IMR-90 (cell line): Measurements from ENCODE around the gene MTCP1. TPM values are rescaled to one million over a fixed set of nuclear protein-coding genes. Genes with fewer than 3 reads are reported as not detected.

Source experiments
- ATAC-seq: fragments of 200-7000 bp; cut with Tn5 transposase; 2 replicates; pipeline ENCODE4 v1.9.1; 2020; ENCODE audit warnings: low read depth, mild to moderate bottlenecking, moderate library complexity
- BruUV-seq: library from RNA; stranded (reverse); fragments of 400-500 nt; replicated peaks from 2 replicates; lab custom pipeline; 2021; lab: Mats Ljungman, UMichigan
- CTCF ChIA-PET: fragments of 300-600 bp; formaldehyde crosslinking; extraction: SDS; loops from one replicate; lab custom pipeline; 2021; ENCODE audit warnings: antibody characterized with exemption; lab: Yijun Ruan, JAX
- POLR2A ChIA-PET: fragments of 300-600 bp; sonication (Branson Sonifier 250); formaldehyde crosslinking; loops from one replicate; lab custom pipeline; 2022; ENCODE audit warnings: antibody characterized with exemption; ENCODE audit not compliant: unreplicated experiment; lab: Charles Lee
- DNase-seq: peaks from one replicate; pipeline ENCODE4 v3.0.0; 2013
- H2AFZ ChIP-seq: replicated peaks from 2 replicates; pipeline ENCODE3; 2013; ENCODE audit warnings: low read length, mild to moderate bottlenecking; ENCODE audit not compliant: poor library complexity
- H2AK5ac ChIP-seq: 2 replicates; pipeline ENCODE4 v1.6.1; 2013; ENCODE audit warnings: low read depth, low read length, inconsistent platforms
- H2AK9ac ChIP-seq: replicated peaks from 2 replicates; pipeline ENCODE3; 2013; ENCODE audit warnings: mild to moderate bottlenecking, low read depth, low read length, moderate library complexity; ENCODE audit not compliant: poor library complexity
- H2BK120ac ChIP-seq: 2 replicates; pipeline ENCODE4 v1.6.1; 2013; ENCODE audit warnings: low read depth, low read length, inconsistent platforms
- H2BK15ac ChIP-seq: 3 replicates; pipeline ENCODE4 v1.6.1; 2013; ENCODE audit warnings: low read depth, low read length, inconsistent platforms
- H2BK20ac ChIP-seq: 2 replicates; pipeline ENCODE4 v1.6.1; 2013; ENCODE audit warnings: low read depth, mild to moderate bottlenecking, inconsistent platforms, low read length, moderate library complexity
- H2BK5ac ChIP-seq: 2 replicates; pipeline ENCODE4 v1.6.1; 2013; ENCODE audit warnings: mild to moderate bottlenecking, low read depth, low read length, inconsistent platforms; ENCODE audit not compliant: poor library complexity, severe bottlenecking
- H3K14ac ChIP-seq: replicated peaks from 2 replicates; pipeline ENCODE4 v1.6.1; 2013; ENCODE audit warnings: low read depth, low read length, inconsistent platforms
- H3K18ac ChIP-seq: 2 replicates; pipeline ENCODE4 v1.6.1; 2013; ENCODE audit warnings: low read depth, low read length, control low read depth
- H3K23ac ChIP-seq: 2 replicates; pipeline ENCODE4 v1.6.1; 2013; ENCODE audit warnings: low read depth, low read length, inconsistent platforms
- H3K27ac ChIP-seq: 2 replicates; pipeline ENCODE4 v1.5.1; 2013; ENCODE audit warnings: mild to moderate bottlenecking, control low read depth, low read length; ENCODE audit not compliant: insufficient read depth
- H3K27me3 ChIP-seq: 2 replicates; pipeline ENCODE4 v1.6.1; 2013; ENCODE audit warnings: low read length; ENCODE audit not compliant: control insufficient read depth, insufficient read depth
- H3K36me3 ChIP-seq: 2 replicates; pipeline ENCODE4 v1.6.1; 2013; ENCODE audit warnings: low read length, mixed read lengths; ENCODE audit not compliant: control insufficient read depth, insufficient read depth
- H3K4ac ChIP-seq: 2 replicates; pipeline ENCODE4 v1.6.1; 2013; ENCODE audit warnings: low read depth, low read length, inconsistent platforms
- H3K4me1 ChIP-seq: 2 replicates; pipeline ENCODE4 v1.6.1; 2013; ENCODE audit warnings: low read length, mixed read lengths; ENCODE audit not compliant: control insufficient read depth, insufficient read depth
- H3K4me2 ChIP-seq: 2 replicates; pipeline ENCODE4 v1.6.1; 2013; ENCODE audit warnings: low read depth, mild to moderate bottlenecking, control low read depth, low read length, moderate library complexity
- H3K4me3 ChIP-seq: 2 replicates; pipeline ENCODE4 v1.5.1; 2013; ENCODE audit warnings: low read depth, mild to moderate bottlenecking, control low read depth, low read length, moderate library complexity; ENCODE audit not compliant: insufficient read depth
- H3K56ac ChIP-seq: 2 replicates; pipeline ENCODE4 v1.6.1; 2013; ENCODE audit warnings: low read length, inconsistent platforms; ENCODE audit not compliant: insufficient read depth; ENCODE audit errors: extremely low read depth
- H3K79me1 ChIP-seq, 2 experiments: 2 replicates each; pipeline ENCODE4 v1.6.1; 2013; ENCODE audit warnings: low read length in 2 of 2, inconsistent platforms in 1 of 2, low read depth in 1 of 2
- H3K9ac ChIP-seq: 2 replicates; pipeline ENCODE4 v1.6.1; 2013; ENCODE audit warnings: low read depth, low read length, control low read depth
- H3K9me1 ChIP-seq: 2 replicates; pipeline ENCODE4 v1.6.1; 2013; ENCODE audit warnings: low read length, inconsistent platforms; ENCODE audit not compliant: insufficient read depth
- H3K9me3 ChIP-seq: 2 replicates; pipeline ENCODE4 v1.6.1; 2013; ENCODE audit warnings: low read length; ENCODE audit not compliant: control insufficient read depth, insufficient read depth
- H4K20me1 ChIP-seq: 2 replicates; pipeline ENCODE4 v1.6.1; 2013; ENCODE audit warnings: low read length, inconsistent platforms; ENCODE audit not compliant: insufficient read depth
- H4K5ac ChIP-seq: 2 replicates; pipeline ENCODE4 v1.6.1; 2013; ENCODE audit warnings: mild to moderate bottlenecking, low read depth, low read length, control low read depth
- H4K8ac ChIP-seq, 2 experiments: 2 replicates each; pipeline ENCODE4 v1.6.1; 2013; ENCODE audit warnings: low read depth in 2 of 2, low read length in 2 of 2, control low read depth in 1 of 2, inconsistent platforms in 1 of 2
- H4K91ac ChIP-seq: 2 replicates; pipeline ENCODE4 v1.6.1; 2013; ENCODE audit warnings: low read depth, low read length, inconsistent platforms; ENCODE audit not compliant: insufficient read depth
- ELK1 ChIP-seq: fragments of 150-350 bp; IDR thresholded peaks from 2 replicates; pipeline ENCODE4 v1.6.1; 2016; ENCODE audit warnings: low read depth, mild to moderate bottlenecking, low read length, moderate library complexity, borderline replicate concordance
- FOS ChIP-seq: fragments of 150-350 bp; IDR thresholded peaks from 2 replicates; pipeline ENCODE4 v1.6.1; 2016; ENCODE audit warnings: low read depth, low read length
- MAFK ChIP-seq: IDR thresholded peaks from 2 replicates; pipeline ENCODE4 v1.6.1; 2012; ENCODE audit warnings: low read depth, low read length, improper control_type of control experiment
- MAZ ChIP-seq: IDR thresholded peaks from 2 replicates; pipeline ENCODE4 v1.6.1; 2012; ENCODE audit warnings: low read depth, mild to moderate bottlenecking, low read length, improper control_type of control experiment, moderate library complexity, borderline replicate concordance
- NFE2L2 ChIP-seq: fragments of 150-350 bp; IDR thresholded peaks from 2 replicates; pipeline ENCODE4 v1.6.1; 2016; ENCODE audit warnings: low read depth, mild to moderate bottlenecking, low read length
- POLR2A ChIP-seq: IDR thresholded peaks from 2 replicates; pipeline ENCODE4 v1.6.1; 2012; ENCODE audit warnings: mild to moderate bottlenecking, low read depth, low read length
- RAD21 ChIP-seq: IDR thresholded peaks from 2 replicates; pipeline ENCODE4 v1.6.1; 2012; ENCODE audit warnings: low read length, improper control_type of control experiment
- USF2 ChIP-seq: fragments of 150-350 bp; IDR thresholded peaks from 2 replicates; pipeline ENCODE4 v1.6.1; 2017; ENCODE audit warnings: mild to moderate bottlenecking, antibody characterized with exemption, low read length, low read depth
- WGBS, 2 experiments: methylation state at CpG; one replicate each; pipeline versions ENCODE4 v1.1.5 to v1.1.7; 2013; ENCODE audit warnings: missing lambda C conversion rate in 2 of 2; ENCODE audit not compliant: insufficient read length in 1 of 2; ENCODE audit errors: extremely low coverage in 2 of 2; 5-methylcytosine and 5-hydroxymethylcytosine counted together
- dilution Hi-C: fragments of 300-500 bp; cut with HindIII; formaldehyde crosslinking; loops from one replicate; pipeline ENCODE4 v1.14.3; 2018; ENCODE audit warnings: low sequenced_read_pairs; ENCODE audit not compliant: unreplicated experiment
- in situ Hi-C: fragments of 300-500 bp; cut with MboI; formaldehyde crosslinking; loops from 3 replicates; pipeline ENCODE4 v1.14.3; 2019; ENCODE audit warnings: low sequenced_read_pairs, inconsistent platforms, mixed read lengths
- intact Hi-C: fragments of 100-400 bp; cut with micrococcal nuclease; formaldehyde crosslinking; loops from 2 replicates; pipeline ENCODE4 v1.10.0; 2022
- polyA plus RNA-seq, 3 experiments: library from polyadenylated mRNA; depleted of rRNA; stranded (reverse); fragments of >200 nt; gene quantifications; 2 replicates each; pipeline ENCODE4 v1.2.3, GENCODE V29; 2012; ENCODE audit warnings: low replicate concordance in 1 of 3
- total RNA-seq: library from RNA; depleted of rRNA; stranded (reverse); fragments of >200 nt; gene quantifications from 2 replicates; pipeline ENCODE4 v1.2.3, GENCODE V29; 2012

MTCP1 gene
- total and polyA plus RNA-seq, 2 of the 4 experiments (the other 2 are of a cell fraction) = 0.54 to 4.2 TPM

GRCh38 chrX:155113097-155113496 lies 42.2 kb upstream of the MTCP1 start:
- no peak overlapping the region for H4K8ac ChIP-seq
- TF ChIP-seq POLR2A (no peak), NFE2L2 (no peak), ELK1 (no peak), USF2 (no peak), FOS (no peak), RAD21 (no peak), MAFK (no peak), MAZ (no peak)
- in situ Hi-C loops (no loop called here), intact Hi-C loops (no loop called here), dilution Hi-C loops (no loop called here)
- no peak for ATAC-seq
- no peaks in the 10 kb centered on the region for H3K4me1 ChIP-seq
- ChIA-PET POLR2A (no interaction called here), CTCF (no interaction called here)
- no peak overlapping the region for H2AK5ac ChIP-seq
- H2BK20ac ChIP-seq = no peak overlapping the region
- no peaks in the 10 kb centered on the region for H3K9me1 ChIP-seq
- H2BK15ac ChIP-seq = no peak overlapping the region
- H4K5ac ChIP-seq = no peak overlapping the region
- H3K79me1 ChIP-seq = no peaks in the 10 kb centered on the region
- no peak overlapping the region for H2BK120ac ChIP-seq
- BruUV-seq = no TSS peak
- no peak overlapping the region for H3K56ac ChIP-seq
- H3K27me3 ChIP-seq = no peaks in the 10 kb centered on the region
- no peak overlapping the region for H3K27ac ChIP-seq
- H4K91ac ChIP-seq = no peak overlapping the region
- no peak overlapping the region for H3K18ac ChIP-seq
- H3K4me3 ChIP-seq = no peak overlapping the region
- DNase-seq = no peak
- 0 out of 2 replicates have a peak, but pooled peaks cover 2% of the 10 kb centered on the region for H3K9me3 ChIP-seq
- no peak overlapping the region for H3K23ac ChIP-seq
- no peaks in the 10 kb centered on the region for H4K20me1 ChIP-seq
- H2BK5ac ChIP-seq = no peak overlapping the region
- no peak overlapping the region for H3K4me2 ChIP-seq
- no peaks in the 10 kb centered on the region for H3K36me3 ChIP-seq
- no peak overlapping the region for H3K4ac ChIP-seq
- H2AFZ ChIP-seq = no peak overlapping the region
- no peak overlapping the region for H2AK9ac ChIP-seq
- H3K9ac ChIP-seq = no peak overlapping the region
- no CpG with 5 or more reads among the region's 4 CpGs for WGBS, 2 experiments
- H3K14ac ChIP-seq = no peak overlapping the region
